ENCODE measurements around the gene SVOPL.
A peak's percentile ranks its signal among the peaks of the same experiment; 100 is the strongest.
"Not testable (repeated sequence)": the region's sequence is repeated elsewhere in the genome, so short reads cannot be mapped to it uniquely, and the experiment has no call there.

The SVOPL gene

DNA sequence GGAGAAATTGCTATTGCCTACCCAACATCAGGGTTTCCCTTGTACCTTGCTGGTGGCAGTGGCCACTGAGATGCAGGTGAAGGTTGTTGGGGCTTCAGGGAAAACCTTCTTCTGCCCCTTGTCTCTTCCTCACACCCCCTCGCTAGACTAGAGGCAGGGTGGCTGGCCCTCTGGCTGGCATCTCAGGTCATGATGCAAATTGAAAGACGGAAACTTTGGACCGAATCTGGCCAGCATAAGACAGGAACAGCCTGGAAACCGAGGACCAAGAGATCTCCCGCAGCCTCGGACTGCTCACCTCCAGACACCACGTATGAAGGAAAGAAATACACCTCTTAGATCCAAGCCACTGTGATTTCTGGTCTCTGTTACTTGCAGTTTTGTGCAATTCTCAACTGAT, 2.9 kb downstream of the SVOPL start:
- no peak for DNase-seq

DNA sequence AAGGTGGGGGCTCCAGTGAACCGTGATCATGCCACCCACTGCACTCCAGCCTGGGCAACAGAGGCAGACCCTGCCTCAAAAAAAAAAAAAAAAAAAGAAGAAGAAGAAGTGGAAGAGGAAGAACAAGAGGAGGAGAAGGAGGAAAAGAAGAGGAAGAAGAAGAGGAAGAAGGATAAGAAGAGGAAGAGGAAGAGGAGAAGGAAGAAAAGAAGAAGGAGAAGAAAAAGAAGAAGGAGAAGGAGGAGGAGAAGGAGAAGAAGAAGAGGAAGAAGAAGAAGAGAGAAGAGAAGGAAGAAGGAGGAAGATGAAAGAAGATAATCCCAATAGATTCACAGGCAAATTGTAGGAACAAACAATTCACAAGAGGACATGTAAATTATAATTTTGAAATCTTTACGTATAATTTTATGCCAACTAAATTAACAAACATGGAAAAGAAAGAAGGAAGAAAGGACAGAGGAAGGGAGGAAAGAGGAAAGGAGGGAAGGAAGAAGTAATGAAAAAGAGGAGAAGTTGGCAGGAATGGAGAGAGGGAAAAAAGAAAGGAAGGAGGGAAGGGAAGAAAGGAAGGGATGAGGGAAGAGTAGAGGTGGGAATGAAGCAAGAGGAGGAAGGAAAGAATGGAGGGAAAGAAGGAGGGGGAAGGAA, 3.5 kb downstream of the SVOPL start:
- DNase-seq = no peak

DNA sequence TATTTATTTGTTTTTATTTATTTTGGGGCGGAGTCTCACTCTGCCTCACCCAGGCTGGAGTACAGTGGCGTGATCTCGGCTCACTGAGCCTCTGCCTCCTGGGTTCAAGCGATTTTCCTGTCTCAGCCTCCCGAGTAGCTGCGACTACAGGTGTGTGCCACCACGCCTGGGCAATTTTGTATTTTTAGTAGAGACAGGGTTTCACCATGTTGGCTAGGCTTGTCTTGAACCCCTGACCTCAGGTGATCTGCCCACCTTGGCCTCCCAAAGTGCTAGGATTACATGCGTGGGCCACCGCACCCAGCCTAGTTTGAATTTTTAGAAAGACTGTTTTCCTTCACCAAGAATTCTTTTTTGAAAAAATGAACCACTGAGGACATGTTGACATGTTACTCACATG, 5.4 kb downstream of the SVOPL start:
- not testable (repeated sequence) for DNase-seq

DNA sequence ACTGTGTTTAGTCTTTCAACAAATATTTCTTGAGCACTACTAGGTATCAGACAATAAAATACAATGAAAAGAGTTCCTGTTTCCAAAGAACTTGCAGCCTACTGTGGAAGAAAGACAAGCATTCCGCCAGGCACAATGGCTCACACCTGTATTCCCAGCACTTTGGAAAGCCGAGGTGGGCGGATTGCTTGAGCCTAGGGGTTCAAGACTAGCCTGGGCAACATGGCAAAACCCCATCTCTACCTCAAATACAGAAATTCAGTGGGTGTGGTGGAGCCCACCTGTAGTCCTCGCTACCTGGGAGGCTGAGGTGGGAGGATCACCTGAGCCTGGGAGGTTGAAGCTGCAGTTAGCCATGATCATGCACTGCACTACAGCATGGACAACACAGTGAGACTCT, 6.1 kb downstream of the SVOPL start:
- DNase-seq = no peak

DNA sequence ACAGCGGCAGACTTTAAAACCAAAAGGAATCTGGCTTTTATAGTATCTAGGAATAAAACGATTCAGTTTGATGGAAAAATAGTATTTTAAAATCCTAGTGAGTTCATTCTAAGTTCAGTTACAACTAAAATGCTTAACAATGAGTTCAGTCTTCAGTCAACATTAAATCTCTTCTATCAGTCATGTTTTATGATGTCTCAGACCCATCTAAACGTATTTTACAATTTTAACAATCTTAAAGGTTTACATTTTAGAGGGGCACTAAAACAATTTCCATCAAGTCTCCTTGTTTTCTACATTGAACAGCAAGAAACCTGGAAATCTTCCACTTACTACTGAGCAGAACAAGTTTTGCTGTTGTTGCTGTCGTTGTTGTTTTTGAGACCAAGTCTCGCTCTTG, 10.0 kb downstream of the SVOPL start:
- no peak for DNase-seq

GRCh38 chr7:138690495-138690894, 10.7 kb downstream of the SVOPL start:
- DNase-seq = no peak

DNA sequence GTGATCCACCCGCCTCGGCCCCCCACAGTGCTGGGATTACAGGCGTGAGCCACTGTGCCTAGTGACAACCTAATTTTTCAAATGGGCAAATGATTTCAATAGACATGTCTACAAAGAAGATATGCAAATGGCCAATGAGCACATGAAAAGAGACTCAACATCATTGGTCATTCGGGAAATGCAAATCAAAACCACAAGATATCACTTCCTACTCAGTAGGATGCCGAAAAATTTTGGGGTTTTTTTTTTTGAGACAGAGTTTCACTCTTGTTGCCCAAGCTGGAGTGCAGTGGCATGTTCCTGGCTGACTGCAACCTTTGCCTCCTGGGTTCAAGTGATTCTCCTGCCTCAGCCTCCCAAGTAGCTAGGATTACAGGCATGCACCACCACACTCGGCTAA, 13.1 kb downstream of the SVOPL start:
- DNase-seq = not testable (repeated sequence)

DNA sequence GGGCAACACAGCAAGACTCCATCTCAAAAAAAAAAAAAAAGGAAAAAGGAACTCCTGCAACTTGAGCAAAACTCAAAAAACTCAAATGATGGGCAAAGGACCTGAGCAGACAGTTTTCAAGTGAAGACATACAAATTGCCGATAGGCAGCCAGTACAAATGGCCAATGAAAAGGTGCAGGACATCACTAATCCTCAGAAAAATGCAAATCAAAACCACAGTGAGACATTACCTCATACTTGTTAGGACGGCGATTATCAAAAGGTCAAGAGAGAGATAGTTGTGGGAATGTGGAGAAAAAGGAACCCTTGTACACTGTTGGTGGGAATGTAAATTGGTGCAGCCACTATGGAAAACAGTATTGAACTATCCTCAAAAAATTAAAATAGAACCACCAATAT, 16.8 kb downstream of the SVOPL start:
- no peak for DNase-seq

DNA sequence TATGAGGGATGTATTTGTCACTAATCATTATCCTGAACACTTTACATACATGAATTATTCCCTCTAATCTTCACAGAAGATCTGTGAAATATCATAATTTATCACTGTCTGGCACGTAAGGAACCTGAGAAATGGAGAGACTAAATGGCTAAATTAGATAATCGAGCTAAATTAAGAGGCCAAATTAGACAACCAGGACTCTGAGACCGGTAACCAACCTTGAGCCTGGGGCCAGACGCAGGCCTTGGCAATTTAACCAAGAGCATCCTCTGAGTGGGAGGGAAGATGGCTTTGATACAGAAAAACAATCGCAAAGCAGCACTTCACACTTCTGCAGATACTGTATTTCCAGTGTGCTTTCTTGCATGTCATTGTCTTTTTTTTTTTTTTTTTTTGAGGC, 21.4 kb downstream of the SVOPL start:
- DNase-seq = no peak

DNA sequence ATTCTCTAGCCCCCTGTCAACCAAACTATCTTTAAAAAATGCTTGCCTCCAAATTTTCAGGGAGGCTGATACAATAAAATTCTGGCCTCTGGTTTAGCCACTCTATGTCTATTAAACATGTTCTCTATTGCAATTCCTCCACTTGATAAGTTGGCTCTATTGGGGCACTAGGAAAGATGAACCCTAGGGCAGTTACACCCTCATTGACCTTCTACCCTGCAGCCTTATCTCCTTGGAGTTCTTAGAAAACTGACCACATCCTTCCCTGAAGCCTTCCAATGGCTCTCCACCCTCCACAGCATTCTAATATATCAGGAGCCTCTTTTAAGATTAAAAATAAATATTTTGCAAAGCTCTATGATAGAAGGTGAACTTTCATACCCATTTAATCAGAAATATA, 30.6 kb downstream of the SVOPL start:
- no peak for DNase-seq

DNA sequence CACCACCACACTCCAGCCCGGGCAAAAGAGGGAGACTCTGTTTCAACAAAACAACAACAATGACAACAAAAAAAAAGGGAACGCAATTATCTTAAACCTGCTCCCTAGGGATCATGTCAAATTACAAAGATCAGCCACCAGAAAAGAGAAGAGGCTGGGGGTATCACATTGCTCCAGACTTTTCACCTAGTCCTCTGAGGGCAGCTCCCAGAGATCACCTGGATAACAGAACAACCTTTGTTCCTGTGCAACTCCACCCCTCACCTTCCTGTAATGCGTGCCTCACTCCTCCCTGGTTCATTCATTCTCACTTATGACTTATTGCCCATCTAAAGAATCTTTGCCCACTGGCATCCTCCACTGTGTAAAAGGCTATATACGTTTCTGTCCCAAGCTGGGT, 31.8 kb downstream of the SVOPL start:
- no peak for DNase-seq

GRCh38 chr7:138668946-138669345, 32.2 kb downstream of the SVOPL start:
- DNase-seq = no peak

DNA sequence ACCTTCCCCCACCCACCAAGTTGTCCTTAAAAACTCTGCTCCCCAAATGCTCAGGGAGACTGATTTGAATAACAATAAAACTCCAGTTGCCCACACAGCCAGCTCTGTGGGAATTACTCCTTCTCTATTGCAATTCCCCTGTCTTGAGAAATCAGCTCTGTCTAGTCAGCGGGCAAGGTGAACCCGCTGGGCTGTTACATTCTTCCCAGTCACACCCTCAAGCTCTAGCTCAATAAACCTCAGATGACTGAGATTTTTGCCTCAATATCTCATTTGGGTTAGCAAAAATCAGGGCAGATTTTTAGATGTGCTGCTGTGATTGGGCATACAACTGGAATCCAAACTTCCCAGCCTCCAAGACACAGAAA, 32.9 kb downstream of the SVOPL start:
- DNase-seq = no peak

GRCh38 chr7:138667535-138668228, 33.5 kb downstream of the SVOPL start:
- no peak for DNase-seq

DNA sequence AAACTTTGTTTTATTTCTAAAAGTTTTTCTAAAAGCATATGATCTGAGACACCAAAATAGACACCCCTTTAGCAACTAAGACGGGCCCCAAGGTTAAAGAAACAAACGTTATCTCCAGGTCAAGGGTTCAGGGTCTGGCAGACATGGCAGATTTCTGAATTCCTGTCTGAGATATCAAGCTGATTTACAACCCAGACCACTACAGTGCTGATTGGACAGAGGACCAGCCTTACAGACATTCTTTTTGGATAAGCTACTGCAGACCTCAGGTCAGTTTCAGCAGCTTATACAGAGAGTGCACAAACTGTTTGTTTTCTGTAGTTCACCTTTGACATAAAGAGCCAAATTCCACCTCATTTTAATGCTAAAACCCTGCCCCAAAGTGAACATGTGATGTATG, 34.8 kb downstream of the SVOPL start:
- DNase-seq = no peak

GRCh38 chr7:138665669-138666140, 35.5 kb downstream of the SVOPL start:
- no peak for DNase-seq

GRCh38 chr7:138665249-138665648, 35.9 kb downstream of the SVOPL start:
- DNase-seq = no peak

GRCh38 chr7:138663725-138664710, 37.1 kb downstream of the SVOPL start:
- DNase-seq = peak in 1 of 2 donors; percentile 8

- no peak for DNase-seq
Observed at GRCh38 chr7:138662991-138663320, 38.2 kb downstream of the SVOPL start.

- no peak for DNase-seq
Observed at GRCh38 chr7:138662076-138662990, 38.8 kb downstream of the SVOPL start.

DNA sequence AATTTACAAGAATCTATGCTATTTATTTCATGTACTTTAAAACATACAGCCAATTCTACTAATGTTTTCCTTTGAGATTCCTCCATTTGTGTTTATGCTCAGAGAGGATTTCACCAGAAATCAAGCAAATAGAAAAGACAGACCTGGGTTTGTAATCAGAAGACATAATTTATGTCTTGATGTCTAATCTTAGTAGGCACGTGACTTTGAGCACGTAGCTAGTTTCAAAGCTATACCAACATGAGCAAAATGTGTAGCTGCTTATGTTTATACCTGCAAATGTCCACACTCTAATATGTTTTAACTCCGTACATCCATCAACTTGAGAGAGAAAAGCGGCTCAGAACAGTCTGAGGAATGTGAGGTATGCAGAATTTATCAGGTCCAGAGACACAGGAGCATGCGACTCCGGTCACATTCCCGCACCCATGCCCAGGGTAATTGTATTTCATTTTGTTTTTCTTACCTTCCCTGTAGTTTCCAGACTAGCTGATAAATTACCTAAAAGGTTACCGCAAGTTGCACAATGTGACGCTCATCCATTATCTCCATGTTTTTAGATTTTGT, 40.0 kb downstream of the SVOPL start:
- DNase-seq = no peak

DNA sequence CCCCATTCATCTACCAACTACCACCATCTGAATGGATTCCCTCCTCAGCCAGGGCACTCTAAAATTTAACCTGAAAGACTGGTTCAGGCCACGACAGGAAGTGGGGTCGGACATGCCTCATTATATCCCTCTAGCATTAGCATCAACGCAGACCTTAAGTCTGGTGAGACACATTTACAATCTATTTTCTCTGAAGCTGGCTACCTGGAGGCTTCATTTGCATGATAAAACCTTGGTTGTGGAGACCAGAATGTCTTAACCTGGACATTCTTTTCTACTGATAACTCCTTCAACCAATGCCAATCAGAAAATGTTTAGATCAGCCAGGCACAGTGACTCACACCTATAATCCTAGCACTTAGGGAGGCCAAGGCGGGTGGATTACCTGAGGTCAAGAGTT, 42.3 kb downstream of the SVOPL start:
- DNase-seq = no peak
